CD14-positive monocyte (primary cell): ENCODE results near the gene TRIML2. TPM values are rescaled to one million over a fixed set of nuclear protein-coding genes. Genes with fewer than 3 reads are reported as not detected.

Source experiments
- DNase-seq, 3 donors: peaks; one replicate each; pipeline ENCODE4 v3.0.0-alpha.2; 2011 to 2022
- H2AFZ ChIP-seq: 2 replicates; pipeline ENCODE4 v1.6.0; 2012; ENCODE audit warnings: mild to moderate bottlenecking, low read depth, low read length, inconsistent platforms; ENCODE audit not compliant: insufficient read depth, poor library complexity, severe bottlenecking
- H3K27ac ChIP-seq, 2 donors: 1 replicate in 1 of 2; 2 replicates in 1 of 2; pipeline ENCODE4 v1.5.1; 2012 to 2013; ENCODE audit warnings: low read length in 2 of 2, control low read depth in 1 of 2, inconsistent platforms in 1 of 2, low read depth in 1 of 2, mild to moderate bottlenecking in 1 of 2
- H3K27me3 ChIP-seq, 2 donors: one replicate each; pipeline versions ENCODE4 v1.6.0 to v1.6.1; 2011 to 2013; ENCODE audit warnings: low read length in 2 of 2; ENCODE audit not compliant: control insufficient read depth in 2 of 2, insufficient read depth in 2 of 2
- H3K36me3 ChIP-seq, 2 donors: replicated peaks in 1 of 2; 1 replicate in 1 of 2; 2 replicates in 1 of 2; pipeline versions ENCODE4 v1.5.1 to v1.6.1; 2012 to 2013; ENCODE audit warnings: low read length in 2 of 2, control low read depth in 1 of 2, inconsistent platforms in 1 of 2, mild to moderate bottlenecking in 1 of 2; ENCODE audit not compliant: insufficient read depth in 2 of 2, control insufficient read depth in 1 of 2
- H3K4me1 ChIP-seq, 2 donors: 1 replicate in 1 of 2; 2 replicates in 1 of 2; pipeline versions ENCODE4 v1.5.1 to v1.6.1; 2012 to 2013; ENCODE audit warnings: low read length in 2 of 2, control low read depth in 1 of 2, inconsistent platforms in 1 of 2, mild to moderate bottlenecking in 1 of 2, moderate library complexity in 1 of 2; ENCODE audit not compliant: insufficient read depth in 2 of 2, control insufficient read depth in 1 of 2
- H3K4me2 ChIP-seq: replicated peaks from 2 replicates; pipeline ENCODE3; 2012; ENCODE audit warnings: low read length, moderate library complexity, mild to moderate bottlenecking; ENCODE audit not compliant: poor library complexity, severe bottlenecking; ENCODE audit errors: extremely low read depth
- H3K4me3 ChIP-seq, 3 experiments: fragments of 200-600 bp in 1 of 3; sonication (generic) in 1 of 3; replicated peaks in 1 of 3; 1 replicate in 2 of 3; 2 replicates in 1 of 3; pipeline ENCODE4 v1.5.1; 2011 to 2013; ENCODE audit warnings: low read length in 3 of 3, mild to moderate bottlenecking in 3 of 3, control low read depth in 2 of 3, low read depth in 2 of 3, inconsistent platforms in 1 of 3, moderate library complexity in 1 of 3
- H3K79me2 ChIP-seq: 2 replicates; pipeline ENCODE4 v1.6.0; 2012; ENCODE audit warnings: mild to moderate bottlenecking, control low read depth, inconsistent platforms, low read length, moderate library complexity; ENCODE audit not compliant: insufficient read depth
- H3K9ac ChIP-seq: 2 replicates; pipeline ENCODE4 v1.6.0; 2017; ENCODE audit warnings: low read length, mild to moderate bottlenecking; ENCODE audit not compliant: insufficient read depth, poor library complexity, severe bottlenecking
- H3K9me3 ChIP-seq, 2 donors: replicated peaks in 1 of 2; 1 replicate in 1 of 2; 2 replicates in 1 of 2; pipeline versions ENCODE4 v1.5.1 to v1.6.1; 2012 to 2013; ENCODE audit warnings: low read length in 2 of 2, control low read depth in 1 of 2; ENCODE audit not compliant: control insufficient read depth in 1 of 2, insufficient read depth in 1 of 2
- H4K20me1 ChIP-seq: 2 replicates; pipeline ENCODE4 v1.6.0; 2012; ENCODE audit warnings: mild to moderate bottlenecking, low read length, control low read depth, moderate library complexity; ENCODE audit not compliant: insufficient read depth
- H3K27ac Mint-ChIP-seq, 7 donors: one replicate each; pipeline ENCODE4 v1.8.0; 2020; ENCODE audit warnings: mild to moderate bottlenecking in 7 of 7, mixed read lengths in 7 of 7, moderate library complexity in 6 of 7, inconsistent platforms in 2 of 7
- H3K27me3 Mint-ChIP-seq, 3 donors: one replicate each; pipeline ENCODE4 v1.8.0; 2021 to 2022; ENCODE audit warnings: low read depth in 3 of 3, mild to moderate bottlenecking in 3 of 3, mixed read lengths in 3 of 3, moderate library complexity in 3 of 3, inconsistent platforms in 1 of 3
- H3K36me3 Mint-ChIP-seq, 2 donors: one replicate each; pipeline ENCODE4 v1.8.0; 2020; ENCODE audit warnings: mixed read lengths in 2 of 2, inconsistent platforms in 1 of 2, mild to moderate bottlenecking in 1 of 2
- H3K4me1 Mint-ChIP-seq: one replicate; pipeline ENCODE4 v1.8.0; 2020; ENCODE audit warnings: mild to moderate bottlenecking, mixed read lengths
- H3K4me3 Mint-ChIP-seq, 2 donors: one replicate each; pipeline ENCODE4 v1.8.0; 2020; ENCODE audit warnings: mild to moderate bottlenecking in 2 of 2, mixed read lengths in 2 of 2, moderate library complexity in 1 of 2
- H3K9me3 Mint-ChIP-seq, 7 donors: one replicate each; pipeline ENCODE4 v1.8.0; 2020 to 2022; ENCODE audit warnings: mixed read lengths in 7 of 7, mild to moderate bottlenecking in 6 of 7, moderate library complexity in 6 of 7, inconsistent platforms in 2 of 7
- CTCF ChIP-seq: fragments of 200-600 bp; IDR thresholded peaks from one replicate; pipeline ENCODE4 v1.8.0; 2022; ENCODE audit warnings: antibody characterized with exemption, mild to moderate bottlenecking
- WGBS: methylation state at CpG from one replicate; pipeline ENCODE4 v1.1.5; 2013; ENCODE audit warnings: missing lambda C conversion rate; ENCODE audit not compliant: insufficient coverage; 5-methylcytosine and 5-hydroxymethylcytosine counted together
- intact Hi-C, 2 donors: fragments of 100-400 bp; cut with micrococcal nuclease; formaldehyde crosslinking; loops; one replicate each; pipeline versions ENCODE4 v1.15.0 to v1.15.1; 2023
- polyA plus RNA-seq, 3 donors: library from polyadenylated mRNA; depleted of rRNA in 1 of 3; unstranded in 2 of 3; stranded (reverse) in 1 of 3; fragments of 300-500 nt in 2 of 3; fragments of >200 nt in 1 of 3; fragmentation: Illumina TruSeq in 2 of 3; gene quantifications; 1 replicate in 2 of 3; 2 replicates in 1 of 3; pipeline ENCODE4 v1.2.3, GENCODE V29; 2012 to 2021

Gene TRIML2
- polyA plus RNA-seq, 3 donors = not detected

GRCh38 chr4:188113156-188113555, 3.8 kb upstream of the TRIML2 start:
- peaks cover 4 to 47% (median 29%) of the 10 kb centered on the region in 7 donors for H3K9me3 Mint-ChIP-seq

GRCh38 chr4:188111955-188112354, 2.6 kb upstream of the TRIML2 start:
- H3K9ac ChIP-seq = no peak overlapping the region
- no peak for DNase-seq
- H2AFZ ChIP-seq = no peak overlapping the region
- Mint-ChIP-seq H3K4me1 (no peaks in the 10 kb centered on the region), H3K4me3 (no peak overlapping the region), H3K27me3 (no peaks in the 10 kb centered on the region), H3K9me3 (peaks cover 4 to 50% (median 25%) of the 10 kb centered on the region in 7 donors), H3K27ac (no peak overlapping the region), H3K36me3 (no peaks in the 10 kb centered on the region)
- no peak overlapping the region for H3K4me2 ChIP-seq
- H3K36me3 ChIP-seq = no peaks in the 10 kb centered on the region
- H3K4me1 ChIP-seq = no peaks in the 10 kb centered on the region
- no CpG with 5 or more reads among the region's 6 CpGs for WGBS
- intact Hi-C loops = no loop called here
- no peak overlapping the region for H3K4me3 ChIP-seq
- peaks cover 12 to 33% of the 10 kb centered on the region in 2 donors for H3K9me3 ChIP-seq
- no peaks in the 10 kb centered on the region for H4K20me1 ChIP-seq
- H3K27me3 ChIP-seq = no peaks in the 10 kb centered on the region
- no peak for TF ChIP-seq CTCF
- no peak overlapping the region for H3K27ac ChIP-seq
- no peaks in the 10 kb centered on the region for H3K79me2 ChIP-seq

More at GRCh38 chr4:188113156-188113555, 3.8 kb upstream of the TRIML2 start:
- no peak overlapping the region for H3K4me3 ChIP-seq
- Mint-ChIP-seq H3K36me3 (no peaks in the 10 kb centered on the region), H3K27ac (no peak overlapping the region), H3K27me3 (no peaks in the 10 kb centered on the region), H3K4me1 (no peaks in the 10 kb centered on the region), H3K4me3 (no peak overlapping the region)
- H4K20me1 ChIP-seq = no peaks in the 10 kb centered on the region
- no peaks in the 10 kb centered on the region for H3K36me3 ChIP-seq
- H3K9me3 ChIP-seq = peaks cover 19 to 36% of the 10 kb centered on the region in 2 donors
- H3K4me2 ChIP-seq = no peak overlapping the region
- H2AFZ ChIP-seq = no peak overlapping the region
- intact Hi-C loops = no loop called here
- no peak overlapping the region for H3K9ac ChIP-seq
- H3K79me2 ChIP-seq = no peaks in the 10 kb centered on the region
- no peak for TF ChIP-seq CTCF
- DNase-seq = no peak
- WGBS = 83% methylated on average over 2 of the region's 9 CpGs
- H3K27me3 ChIP-seq = no peaks in the 10 kb centered on the region
- no peak overlapping the region for H3K27ac ChIP-seq
- no peaks in the 10 kb centered on the region for H3K4me1 ChIP-seq
